ENCODE data around the gene FBXO40.

The FBXO40 gene

DNA sequence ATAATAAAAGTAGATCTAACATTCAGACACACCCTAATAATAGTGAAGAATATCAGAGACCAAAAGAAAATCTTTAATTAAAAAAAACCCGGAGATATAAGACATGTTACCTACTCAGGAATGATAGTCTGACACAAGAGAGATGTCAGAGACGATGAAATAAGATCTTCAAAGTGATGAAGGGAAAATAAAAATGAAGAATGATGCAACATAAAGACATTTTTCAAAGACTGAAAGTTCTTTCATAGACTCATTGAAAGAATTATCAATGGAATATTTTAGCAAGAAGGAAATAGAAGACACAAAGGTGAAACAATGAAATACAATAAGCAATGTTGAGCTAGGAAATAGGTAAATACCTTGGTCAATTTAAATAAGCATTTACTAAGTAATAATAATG is 47.9 kb downstream of the FBXO40 start:
- Histone ChIP-seq H3K9ac (ENCODE audit: low read depth, low read length) (no peak overlapping the region), H3K27me3 (ENCODE audit: insufficient read depth, low read length, poor library complexity) (no peaks in the 10 kb centered on the region), H3K9me3 (ENCODE audit: insufficient read depth, low read length, severe bottlenecking) (no peaks in the 10 kb centered on the region), H4K20me1 (ENCODE audit: insufficient read depth, low read length) (no peaks in the 10 kb centered on the region), H3K4me1 (ENCODE audit: insufficient read depth, low read length) (no peaks in the 10 kb centered on the region), H2AFZ (ENCODE audit: low read depth, low read length) (no peak overlapping the region), H3K79me2 (ENCODE audit: insufficient read depth, low read length) (no peaks in the 10 kb centered on the region), H3K27ac (ENCODE audit: low read length) (no peak overlapping the region), H3K4me3 (ENCODE audit: low read depth in 1 of 2, low read length in 2 of 2) (no peak overlapping the region), H3K4me2 (ENCODE audit: insufficient read depth, low read length) (no peak overlapping the region), H3K36me3 (ENCODE audit: insufficient read depth, low read length) (peaks cover 76% of the 10 kb centered on the region)
- DNase-seq (no peak), ATAC-seq (ENCODE audit: insufficient read depth, low read depth) (no peak)
- no peak for TF ChIP-seq CTCF (IDR thresholded peaks at IDR 0.05; ENCODE audit: borderline replicate concordance, extremely low read depth, low read length, poor library complexity, severe bottlenecking)
- no peak for TF ChIP-seq EZH2 (IDR thresholded peaks at IDR 0.05; ENCODE audit: borderline replicate concordance, low read depth, low read length, severe bottlenecking)

DNA sequence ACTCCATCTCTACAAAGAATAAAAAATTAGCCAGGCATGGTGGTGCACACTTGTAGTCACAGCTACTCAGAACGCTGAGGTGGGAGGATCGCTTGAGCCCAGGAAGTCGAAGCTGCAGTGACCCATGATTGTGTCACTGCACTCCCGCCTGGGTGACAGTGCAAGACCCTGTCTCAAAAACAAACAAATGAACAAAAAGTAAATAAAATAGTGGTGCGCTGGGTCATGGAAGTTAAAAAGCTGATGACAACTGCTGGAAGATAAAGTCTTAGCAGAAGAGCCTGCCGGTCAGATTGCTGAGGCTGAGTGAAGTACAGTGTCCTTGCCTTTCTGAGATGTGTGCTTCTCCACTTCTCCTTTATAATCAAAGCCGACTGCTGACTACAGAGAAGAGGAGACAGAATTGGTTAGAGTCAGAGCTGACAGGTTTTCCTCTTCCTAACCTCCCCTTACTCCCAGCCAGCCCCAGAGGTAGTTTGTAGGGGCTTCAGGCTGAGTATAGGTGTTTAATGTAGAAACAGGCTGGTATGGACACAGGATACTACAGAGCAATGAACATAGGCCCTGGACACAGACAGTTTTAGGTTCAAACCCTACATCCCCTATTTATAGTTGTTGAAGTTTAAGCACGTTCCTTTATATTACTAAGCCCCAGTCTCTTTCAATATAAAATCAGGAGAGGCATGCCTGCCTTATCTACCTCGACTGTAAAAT is 49.6 kb downstream of the FBXO40 start:
- no peaks in the 10 kb centered on the region for H3K27me3 ChIP-seq (ENCODE audit: insufficient read depth, low read length, poor library complexity)
- no peaks in the 10 kb centered on the region for H3K9me3 ChIP-seq (ENCODE audit: insufficient read depth, low read length, severe bottlenecking)
- H3K27ac ChIP-seq (ENCODE audit: low read length): no peak overlapping the region
- H3K79me2 ChIP-seq (ENCODE audit: insufficient read depth, low read length): no peaks in the 10 kb centered on the region
- ATAC-seq (ENCODE audit: insufficient read depth, low read depth): no peak
- H3K4me2 ChIP-seq (ENCODE audit: insufficient read depth, low read length): no peak overlapping the region
- no peaks in the 10 kb centered on the region for H3K4me1 ChIP-seq (ENCODE audit: insufficient read depth, low read length)
- no peaks in the 10 kb centered on the region for H4K20me1 ChIP-seq (ENCODE audit: insufficient read depth, low read length)
- DNase-seq: no peak
- no peak overlapping the region for H2AFZ ChIP-seq (ENCODE audit: low read depth, low read length)
- H3K36me3 ChIP-seq (ENCODE audit: insufficient read depth, low read length): peaks cover 66% of the 10 kb centered on the region
- TF ChIP-seq EZH2 (IDR thresholded peaks at IDR 0.05; ENCODE audit: borderline replicate concordance, low read depth, low read length, severe bottlenecking) (no peak), CTCF (IDR thresholded peaks at IDR 0.05; ENCODE audit: borderline replicate concordance, extremely low read depth, low read length, poor library complexity, severe bottlenecking) (no peak)
- no peak overlapping the region for H3K4me3 ChIP-seq (ENCODE audit: low read depth in 1 of 2, low read length in 2 of 2)
- H3K9ac ChIP-seq (ENCODE audit: low read depth, low read length): no peak overlapping the region

- no peak overlapping the region for H2AFZ ChIP-seq (ENCODE audit: low read depth, low read length)
- peaks cover 56% of the 10 kb centered on the region for H3K36me3 ChIP-seq (ENCODE audit: insufficient read depth, low read length)
- no peak overlapping the region for H3K27ac ChIP-seq (ENCODE audit: low read length)
- ATAC-seq (ENCODE audit: insufficient read depth, low read depth): no peak
- no peak overlapping the region for H3K4me2 ChIP-seq (ENCODE audit: insufficient read depth, low read length)
- no peaks in the 10 kb centered on the region for H3K9me3 ChIP-seq (ENCODE audit: insufficient read depth, low read length, severe bottlenecking)
- no peaks in the 10 kb centered on the region for H3K79me2 ChIP-seq (ENCODE audit: insufficient read depth, low read length)
- no peak for DNase-seq
- H3K27me3 ChIP-seq (ENCODE audit: insufficient read depth, low read length, poor library complexity): no peaks in the 10 kb centered on the region
- H4K20me1 ChIP-seq (ENCODE audit: insufficient read depth, low read length): no peaks in the 10 kb centered on the region
- TF ChIP-seq EZH2 (IDR thresholded peaks at IDR 0.05; ENCODE audit: borderline replicate concordance, low read depth, low read length, severe bottlenecking) (no peak), CTCF (IDR thresholded peaks at IDR 0.05; ENCODE audit: borderline replicate concordance, extremely low read depth, low read length, poor library complexity, severe bottlenecking) (no peak)
- H3K4me3 ChIP-seq (ENCODE audit: low read depth in 1 of 2, low read length in 2 of 2): no peak overlapping the region
- H3K9ac ChIP-seq (ENCODE audit: low read depth, low read length): no peak overlapping the region
- H3K4me1 ChIP-seq (ENCODE audit: insufficient read depth, low read length): no peaks in the 10 kb centered on the region
These were observed 51.9 kb downstream of the FBXO40 start for GRCh38 chr3:121645054-121645453.

All from DND-41 (cell line).